HG03460 (cell line): ENCODE measurements around the gene PXMP4.
"Not testable (repeated sequence)": the region's sequence is repeated elsewhere in the genome, so short reads cannot be mapped to it uniquely, and the experiment has no call there.

ENCODE experiments used
- ATAC-seq: cut with Tn5 transposase; IDR thresholded peaks from one replicate; pipeline ENCODE4 v1.9.1; 2021; ENCODE audit not compliant: unreplicated experiment

PXMP4 gene

GRCh38 chr20:33704197-33704924 is 15.7 kb downstream of the PXMP4 start:
- no peak for ATAC-seq

GRCh38 chr20:33703498-33704137 is 16.5 kb downstream of the PXMP4 start:
- no peak for ATAC-seq

- ATAC-seq = no peak
These were observed 17.2 kb downstream of the PXMP4 start for GRCh38 chr20:33702861-33703260.

GRCh38 chr20:33701629-33702450 is 18.3 kb downstream of the PXMP4 start:
- ATAC-seq = no peak

- ATAC-seq = not testable (repeated sequence)
These were observed 19.2 kb downstream of the PXMP4 start for GRCh38 chr20:33700696-33701441.

GRCh38 chr20:33698966-33699365 is 21.1 kb downstream of the PXMP4 start:
- ATAC-seq = not testable (repeated sequence)

GRCh38 chr20:33697129-33697528 is 23.0 kb downstream of the PXMP4 start:
- ATAC-seq = no peak

GRCh38 chr20:33696448-33696847 is 23.7 kb downstream of the PXMP4 start:
- no peak for ATAC-seq

- no peak for ATAC-seq
These were observed 25.5 kb downstream of the PXMP4 start for GRCh38 chr20:33694639-33695012.

GRCh38 chr20:33693741-33694638 is 26.1 kb downstream of the PXMP4 start:
- ATAC-seq = no peak

GRCh38 chr20:33693289-33693688 is 26.8 kb downstream of the PXMP4 start:
- ATAC-seq = no peak

GRCh38 chr20:33689973-33690372 is 30.1 kb downstream of the PXMP4 start:
- no peak for ATAC-seq

GRCh38 chr20:33689493-33689892 is 30.6 kb downstream of the PXMP4 start:
- ATAC-seq = no peak

- ATAC-seq = no peak
These were observed 31.1 kb downstream of the PXMP4 start for GRCh38 chr20:33688938-33689424.

- no peak for ATAC-seq
These were observed 31.8 kb downstream of the PXMP4 start for GRCh38 chr20:33687993-33688937.

GRCh38 chr20:33687370-33687915 is 32.7 kb downstream of the PXMP4 start:
- no peak for ATAC-seq

GRCh38 chr20:33686984-33687366 is 33.1 kb downstream of the PXMP4 start:
- no peak for ATAC-seq

GRCh38 chr20:33686100-33686983 is 33.8 kb downstream of the PXMP4 start, which contains the start of gene E2F1:
E2F1 (minus strand) TSS chr20:33686385; CDS start chr20:33686264, 121 bp downstream.
- ATAC-seq = peak; percentile 78
